Islet of Langerhans (tissue), 1 donor: ENCODE results near the gene SIGLEC15.
A peak's percentile ranks its signal among the peaks of the same experiment; 100 is the strongest.
"Not testable (repeated sequence)": the region's sequence is repeated elsewhere in the genome, so short reads cannot be mapped to it uniquely, and the experiment has no call there.

ENCODE experiments used
- FAIRE-seq: peaks from one replicate; lab custom pipeline; 2011; peaks lifted over from hg19 to GRCh38; lab: Jason Lieb, UNC

Gene SIGLEC15

DNA sequence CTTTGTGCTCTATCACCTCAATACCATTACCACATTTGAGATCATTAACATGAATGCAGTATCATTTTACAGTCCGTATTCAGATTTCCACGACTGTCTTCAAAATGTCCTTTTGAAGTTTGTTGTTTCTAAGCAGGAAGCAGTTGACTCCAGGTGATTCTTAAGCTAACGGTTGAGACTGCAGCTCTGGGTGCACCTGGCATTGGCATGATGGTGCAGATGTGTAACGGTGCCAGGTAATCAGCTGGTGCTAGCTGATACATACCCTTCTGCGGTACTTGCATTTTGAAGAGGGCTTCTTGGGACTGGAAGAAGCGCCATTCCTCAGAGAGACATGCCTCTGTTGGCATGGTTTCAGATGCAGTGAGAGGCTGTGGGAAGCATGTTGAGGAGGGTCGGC is 19.5 kb downstream of the SIGLEC15 start:
- FAIRE-seq, result no peak

GRCh38 chr18:45845410-45845809 is 19.9 kb downstream of the SIGLEC15 start:
- no peak for FAIRE-seq

DNA sequence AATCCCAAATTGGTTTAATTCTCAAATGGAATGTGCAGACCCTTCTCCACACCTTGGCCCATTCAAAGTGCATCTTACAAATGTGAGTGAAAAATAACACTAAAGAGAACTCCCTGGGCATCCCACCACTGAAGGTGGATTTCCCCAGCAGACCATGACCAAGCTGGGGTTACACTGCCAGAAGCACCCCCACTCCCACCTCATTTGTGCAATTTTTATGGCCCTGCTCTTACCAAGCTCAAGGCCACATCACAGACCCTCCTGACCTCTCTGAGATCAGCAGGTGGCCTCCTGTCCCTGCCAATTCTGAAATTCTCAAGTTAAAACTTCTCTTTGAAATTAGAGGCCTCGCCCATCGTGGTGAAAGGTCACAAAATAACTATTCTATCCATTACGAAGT is 21.6 kb downstream of the SIGLEC15 start:
- FAIRE-seq, result no peak

GRCh38 chr18:45848643-45849042 is 23.2 kb downstream of the SIGLEC15 start:
- not testable (repeated sequence) for FAIRE-seq

- FAIRE-seq, result no peak
Measured at GRCh38 chr18:45849529-45849928, 24.1 kb downstream of the SIGLEC15 start.

GRCh38 chr18:45850021-45850420 is 24.5 kb downstream of the SIGLEC15 start:
- FAIRE-seq, result no peak

GRCh38 chr18:45851161-45851925 is 25.9 kb downstream of the SIGLEC15 start:
- no peak for FAIRE-seq

- no peak for FAIRE-seq
Measured at GRCh38 chr18:45852631-45853030, 27.2 kb downstream of the SIGLEC15 start.

- FAIRE-seq, result no peak
Measured at GRCh38 chr18:45854036-45854586, 28.6 kb downstream of the SIGLEC15 start.

DNA sequence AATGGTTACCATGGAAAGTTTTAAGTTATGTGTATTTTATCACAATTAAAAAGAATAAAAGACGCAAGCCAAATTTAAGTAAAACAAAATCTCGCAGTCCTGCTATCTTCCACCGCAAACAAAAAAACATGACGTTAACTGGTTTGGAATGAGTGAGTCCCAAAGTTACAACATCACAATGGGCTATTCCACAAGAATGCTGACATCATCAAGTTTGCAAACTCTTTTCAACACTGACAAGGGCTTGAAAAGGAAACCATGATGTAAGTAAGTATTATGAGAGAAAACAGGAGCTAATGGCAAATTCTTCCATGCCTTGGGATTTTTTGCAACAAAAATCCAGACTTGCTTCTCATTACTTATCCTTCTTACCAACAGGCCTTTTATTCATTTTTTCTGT is 31.1 kb downstream of the SIGLEC15 start:
- FAIRE-seq, result no peak

DNA sequence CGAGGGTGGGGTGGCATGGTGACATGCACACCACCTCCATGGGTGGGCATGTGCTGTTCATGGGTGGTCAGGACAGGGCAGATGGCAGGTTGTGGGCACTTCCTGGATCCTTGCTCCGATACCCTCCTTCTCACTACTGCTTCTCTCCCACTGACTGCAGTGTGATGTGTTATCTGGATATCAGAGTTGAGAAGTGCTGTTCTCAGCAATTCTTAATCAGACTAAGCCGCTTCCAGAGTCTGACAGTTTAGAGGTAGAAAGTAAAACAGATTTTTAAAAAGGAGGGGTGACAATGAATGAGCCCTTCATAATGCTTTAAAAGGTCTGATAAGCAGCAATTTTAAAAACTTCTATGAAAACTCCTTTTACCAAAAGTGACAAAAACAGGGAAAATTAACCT is 33.9 kb downstream of the SIGLEC15 start:
- no peak for FAIRE-seq

GRCh38 chr18:45860492-45860891 is 35.0 kb downstream of the SIGLEC15 start:
- FAIRE-seq, result peak; percentile 74

DNA sequence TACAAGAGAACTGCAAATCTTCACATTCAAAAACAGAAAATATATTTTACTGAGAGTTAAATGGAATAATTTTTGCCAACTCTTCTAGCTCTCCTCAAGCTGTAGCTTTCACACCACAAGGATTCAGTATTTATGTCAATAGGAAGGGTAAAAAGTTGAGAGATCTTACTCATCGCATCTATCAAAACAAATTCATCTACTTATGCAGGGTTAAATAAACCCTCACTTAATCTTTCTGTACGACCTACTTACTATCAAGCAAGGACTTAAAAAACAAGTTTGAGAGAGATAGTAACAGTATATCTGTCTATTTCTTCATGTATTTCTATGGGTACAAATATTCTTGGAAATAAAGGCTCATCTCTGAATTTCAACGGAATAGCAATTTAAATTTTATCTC is 35.5 kb downstream of the SIGLEC15 start:
- no peak for FAIRE-seq

DNA sequence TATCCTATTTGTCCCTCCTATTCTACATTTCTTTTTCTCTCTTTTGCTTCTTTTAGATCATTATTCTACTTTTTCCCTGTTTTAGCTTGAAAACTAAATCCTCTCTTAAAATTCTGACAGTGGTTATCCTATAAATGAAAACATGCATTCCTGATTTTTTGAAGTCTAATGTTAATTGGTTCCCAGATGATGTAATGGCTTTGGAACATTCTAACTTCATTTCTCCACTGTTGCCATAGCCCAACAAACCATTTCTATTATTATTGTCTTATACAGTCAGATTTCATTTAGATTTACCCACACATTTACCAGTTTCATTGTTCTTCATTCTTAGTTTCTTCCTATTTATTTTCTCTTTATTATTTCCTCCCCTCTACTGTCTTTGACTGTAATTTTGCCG is 36.5 kb downstream of the SIGLEC15 start:
- FAIRE-seq, result no peak

- no peak for FAIRE-seq
Measured at GRCh38 chr18:45863469-45863868, 38.0 kb downstream of the SIGLEC15 start.

GRCh38 chr18:45864081-45864480 is 38.6 kb downstream of the SIGLEC15 start:
- no peak for FAIRE-seq

DNA sequence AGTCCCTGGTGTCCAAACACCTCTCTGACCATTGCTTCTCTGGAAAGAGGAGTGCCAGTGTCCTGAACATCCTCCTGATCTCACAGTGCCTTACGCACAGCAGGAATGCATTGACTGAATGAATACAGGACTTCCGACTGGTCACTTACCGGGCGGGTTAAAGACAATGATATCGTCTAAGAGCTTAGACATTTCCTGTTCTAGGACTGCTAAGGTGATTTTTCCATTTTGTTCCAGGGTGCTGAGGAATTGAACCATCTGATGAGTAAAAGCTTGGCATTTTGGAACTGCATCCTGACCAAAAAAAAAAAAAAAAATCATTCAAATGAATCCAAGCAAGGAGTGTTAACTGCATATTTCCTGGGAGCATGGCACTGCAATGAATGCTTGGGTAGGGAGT is 40.0 kb downstream of the SIGLEC15 start:
- FAIRE-seq, result no peak

DNA sequence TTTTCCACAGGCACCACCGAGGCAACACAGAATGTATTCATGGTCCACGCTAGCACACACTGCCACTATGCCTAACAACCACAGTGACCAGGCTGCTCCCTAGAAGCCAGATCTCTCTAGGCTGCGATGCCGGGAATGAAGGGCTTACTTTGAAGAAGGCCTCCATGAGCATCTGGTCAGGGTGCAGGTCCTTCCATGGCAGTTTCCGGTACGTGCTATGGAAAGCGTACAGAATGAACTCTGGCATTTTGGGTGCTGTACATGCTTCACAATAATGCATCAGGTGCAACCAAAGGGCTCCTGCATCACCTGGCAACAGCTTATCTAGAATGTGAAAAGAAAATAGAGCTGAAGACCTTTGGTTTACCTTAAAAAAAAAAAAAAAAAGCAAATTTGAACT is 44.9 kb downstream of the SIGLEC15 start:
- peak; percentile 47 for FAIRE-seq

DNA sequence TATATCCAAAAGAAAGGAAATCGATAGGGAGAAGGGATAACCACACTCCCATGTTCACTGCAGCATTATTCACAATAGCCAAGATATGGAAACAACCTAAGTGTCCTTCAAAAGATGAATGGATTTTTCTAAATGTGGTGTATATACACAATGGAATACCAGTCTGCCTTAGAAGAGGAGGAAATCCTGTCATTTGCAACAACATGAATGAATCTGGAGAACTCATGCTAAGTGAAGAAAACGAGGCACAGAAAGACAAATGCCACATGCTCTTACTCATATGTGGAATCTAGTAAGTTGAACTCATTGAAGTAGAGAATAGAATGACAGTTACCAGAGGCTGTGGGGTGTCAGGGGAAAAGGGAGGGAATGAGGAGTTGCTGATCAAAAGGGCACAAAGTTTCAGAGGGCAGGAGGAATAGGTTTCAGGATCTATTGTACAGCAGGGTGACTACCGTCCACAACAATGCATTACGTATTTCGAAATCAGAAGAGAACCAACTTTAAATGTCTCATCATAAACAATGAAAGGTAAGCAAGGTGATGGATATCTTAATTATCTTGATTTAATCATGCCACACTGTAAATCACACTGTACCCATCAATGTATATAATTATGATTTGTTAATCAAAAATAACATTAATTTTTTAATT is 46.1 kb downstream of the SIGLEC15 start:
- FAIRE-seq, result no peak

DNA sequence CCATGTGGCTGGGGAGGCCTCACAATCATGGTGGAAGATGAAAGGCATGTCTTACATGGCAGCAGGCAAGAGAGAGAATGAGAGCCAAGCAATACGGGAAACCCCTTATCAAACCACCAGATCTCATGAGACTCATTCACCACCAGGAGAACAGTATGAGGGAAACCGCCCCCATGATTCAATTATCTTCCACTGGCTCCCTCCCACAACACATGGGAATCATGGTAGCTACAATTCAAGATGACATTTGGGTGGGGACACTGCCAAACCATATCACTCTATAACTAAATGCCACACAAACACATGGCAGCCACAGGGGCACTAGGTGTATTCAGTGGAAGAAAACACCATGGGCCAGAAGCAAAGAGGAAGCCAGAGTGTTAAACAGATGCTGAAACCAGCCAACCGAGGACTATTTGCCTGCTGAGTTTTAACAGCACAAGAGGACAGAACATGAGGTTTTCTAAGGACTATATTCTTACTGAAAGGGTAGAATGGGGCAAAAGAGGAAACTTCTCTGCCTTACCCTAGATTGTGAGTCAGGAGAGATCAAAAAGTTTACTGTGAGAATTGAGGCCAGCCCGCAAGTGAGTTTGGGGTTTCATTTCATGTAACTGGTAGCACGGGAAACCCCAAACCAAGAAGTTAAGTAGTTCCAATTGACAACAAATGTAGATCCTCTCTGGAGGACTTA is 49.2 kb downstream of the SIGLEC15 start:
- no peak for FAIRE-seq

DNA sequence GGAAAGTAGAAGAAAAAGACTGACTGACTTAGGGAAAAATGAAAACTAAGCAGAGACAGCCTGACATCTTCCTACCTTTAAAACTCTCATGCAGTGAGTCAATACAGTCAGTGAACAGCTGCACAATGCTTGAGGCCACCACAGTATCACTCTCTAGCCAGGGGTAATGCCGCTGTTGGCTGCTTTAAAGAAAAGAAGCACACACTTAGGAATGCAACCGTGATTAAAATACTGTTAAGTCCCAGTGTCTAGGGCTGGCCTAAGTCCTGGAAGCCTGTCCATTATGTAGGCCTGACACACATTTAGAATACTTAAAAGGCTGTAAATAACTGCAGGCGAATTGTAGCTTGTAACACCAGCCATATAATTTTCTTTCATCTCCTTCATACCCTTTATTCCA is 50.7 kb downstream of the SIGLEC15 start:
- FAIRE-seq, result no peak

DNA sequence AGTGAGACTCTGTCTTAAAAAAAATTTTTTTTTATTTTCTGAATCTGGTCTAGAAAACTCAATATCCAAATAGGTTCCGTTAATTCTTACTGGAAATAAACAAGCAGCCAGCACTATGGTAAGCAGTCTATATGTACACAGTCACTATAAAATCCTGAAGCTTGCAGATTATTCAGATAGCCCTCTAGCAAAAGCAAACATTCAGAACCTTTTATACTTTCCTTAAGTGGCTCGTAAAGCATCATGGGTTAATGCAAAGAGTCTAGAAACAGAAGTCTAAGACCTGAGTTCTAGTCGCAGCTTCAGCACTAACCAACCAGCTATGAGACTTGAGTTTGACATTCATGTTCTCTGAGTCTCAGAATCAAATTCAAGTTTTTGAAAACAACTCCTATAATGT is 51.9 kb downstream of the SIGLEC15 start:
- no peak for FAIRE-seq
